Anterior cingulate cortex (tissue), 58 donors: ENCODE results near the gene ACTL6B.
A peak's percentile ranks its signal among the peaks of the same experiment; 100 is the strongest.

Experiments used
- DNase-seq, 58 donors: peaks; one replicate each; lab custom pipeline; 2025; lab: John Stamatoyannopoulos, UW

The ACTL6B gene

GRCh38 chr7:100604976-100605911 is 51.0 kb downstream of the ACTL6B start:
- DNase-seq = peak in 5 of 58 donors; percentile 16 to 29 (median 22)

GRCh38 chr7:100604028-100604975 is 51.9 kb downstream of the ACTL6B start:
- peak in 35 of 58 donors; percentile 7 to 54 (median 31) for DNase-seq

- DNase-seq = no peak
These were observed 52.6 kb downstream of the ACTL6B start for GRCh38 chr7:100603726-100604027.

DNA sequence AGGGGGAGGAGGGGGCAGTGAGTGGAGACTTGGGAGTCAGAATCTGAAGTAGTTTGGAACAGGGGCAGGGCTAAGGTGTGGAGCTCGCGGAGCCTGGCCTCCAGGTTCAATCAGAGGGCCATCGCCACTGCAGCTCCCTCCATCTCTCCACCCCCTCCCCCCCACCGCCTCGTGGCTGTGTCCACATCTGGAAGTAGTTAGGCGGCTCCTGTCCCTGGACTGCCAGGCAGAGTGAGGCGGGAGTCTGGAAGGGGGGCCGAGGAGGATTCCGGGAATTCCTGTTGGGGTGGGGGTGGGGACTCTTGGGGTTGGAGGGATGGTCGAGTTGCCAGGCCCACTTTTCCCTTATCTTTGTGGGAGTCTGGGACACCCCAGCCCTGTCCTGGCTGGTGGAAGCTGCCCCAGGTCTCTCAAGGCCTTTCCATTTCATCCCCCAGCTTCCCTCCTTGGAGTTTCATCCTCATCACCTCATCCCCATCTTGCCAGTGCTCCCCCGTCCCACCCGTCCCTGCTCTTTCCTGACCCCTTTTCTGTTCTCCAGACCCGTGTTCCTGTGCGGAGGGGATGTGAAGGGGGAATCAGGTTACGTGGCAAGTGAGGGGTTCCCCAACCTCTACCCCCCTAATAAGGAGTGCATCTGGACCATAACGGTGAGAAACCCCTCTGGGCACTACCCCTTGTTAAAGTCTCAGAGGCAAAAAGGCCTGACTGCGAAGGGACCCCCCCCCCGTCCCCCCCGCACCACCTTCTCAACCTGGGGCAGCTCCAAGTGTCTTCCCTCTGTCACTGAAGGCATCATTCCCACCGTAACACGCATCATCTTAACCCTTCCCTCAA is 53.1 kb downstream of the ACTL6B start:
- no peak for DNase-seq

DNA sequence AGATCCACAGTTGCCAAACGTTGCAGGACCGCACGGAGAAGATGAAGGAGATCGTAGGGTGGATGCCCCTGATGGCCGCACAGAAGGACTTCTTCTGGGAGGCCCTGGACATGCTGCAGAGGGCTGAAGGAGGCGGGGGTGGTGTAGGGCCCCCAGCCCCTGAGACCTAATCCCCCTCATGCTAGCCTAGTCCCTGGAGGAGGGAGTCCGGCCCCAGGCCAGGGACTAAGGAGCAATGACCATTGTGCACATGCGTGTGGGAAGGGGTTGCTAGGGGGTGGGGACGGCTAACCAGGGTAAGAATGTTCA is 55.6 kb downstream of the ACTL6B start:
- no peak for DNase-seq

DNA sequence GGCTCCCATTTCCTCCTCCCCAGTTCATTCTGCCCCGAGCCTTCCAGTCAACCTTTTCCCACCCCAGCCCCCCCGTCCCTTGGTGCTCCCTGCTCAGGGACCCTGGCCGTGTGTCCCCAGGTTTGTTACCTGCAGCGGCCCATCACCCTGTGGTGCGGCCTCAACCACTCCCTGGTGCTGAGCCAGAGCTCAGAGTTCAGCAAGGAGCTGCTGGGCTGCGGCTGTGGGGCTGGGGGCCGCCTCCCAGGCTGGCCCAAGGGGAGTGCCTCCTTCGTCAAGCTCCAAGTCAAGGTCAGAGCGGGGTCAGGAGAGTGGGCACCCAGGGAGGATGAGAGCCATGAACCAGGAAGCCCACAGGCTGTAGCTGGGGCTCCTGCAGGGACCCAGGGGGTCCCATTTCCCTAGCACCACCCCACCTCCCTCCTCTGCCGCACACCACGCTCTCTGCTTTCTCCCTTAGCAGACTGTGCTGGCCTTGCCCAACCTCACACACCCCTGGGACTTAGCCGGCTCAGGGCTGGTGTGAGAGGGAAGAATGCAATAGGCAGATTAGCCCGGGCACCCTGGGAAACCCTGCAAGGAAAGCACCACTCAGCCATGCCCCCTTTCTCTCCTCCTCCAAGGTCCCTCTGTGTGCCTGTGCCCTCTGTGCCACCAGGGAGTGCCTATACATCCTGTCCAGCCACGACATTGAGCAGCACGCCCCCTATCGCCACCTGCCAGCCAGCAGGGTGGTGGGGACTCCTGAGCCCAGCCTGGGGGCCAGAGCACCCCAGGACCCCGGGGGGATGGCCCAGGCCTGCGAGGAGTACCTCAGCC is 56.1 kb downstream of the ACTL6B start:
- no peak for DNase-seq

GRCh38 chr7:100598425-100598824 is 57.8 kb downstream of the ACTL6B start:
- DNase-seq = no peak

DNA sequence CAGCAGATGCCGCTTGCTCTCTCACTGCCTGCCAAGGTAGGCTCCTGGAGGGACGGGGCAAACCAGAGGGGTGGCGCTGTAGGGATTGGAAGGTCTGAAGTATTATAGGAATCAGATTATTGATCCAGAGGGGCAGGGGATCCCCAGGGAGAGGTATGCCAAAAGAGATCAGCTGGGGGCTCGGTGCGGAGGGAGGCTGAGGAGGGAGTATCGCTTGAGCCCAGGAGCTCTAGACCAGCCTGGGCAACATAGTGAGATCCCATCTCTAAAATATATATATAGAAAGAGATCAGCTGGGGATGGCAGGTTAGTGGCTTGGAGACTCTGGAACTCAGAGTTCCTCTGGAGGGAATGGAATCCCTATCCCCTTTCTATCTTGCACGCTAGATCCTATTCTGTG is 61.1 kb downstream of the ACTL6B start:
- DNase-seq = no peak
